GM19463 (cell line): ENCODE results near the gene MOK.

Experiments used
- ATAC-seq: cut with Tn5 transposase; IDR thresholded peaks from one replicate; pipeline ENCODE4 v1.9.1; 2021; ENCODE audit warnings: mild to moderate bottlenecking, moderate library complexity; ENCODE audit not compliant: unreplicated experiment

The MOK gene

DNA sequence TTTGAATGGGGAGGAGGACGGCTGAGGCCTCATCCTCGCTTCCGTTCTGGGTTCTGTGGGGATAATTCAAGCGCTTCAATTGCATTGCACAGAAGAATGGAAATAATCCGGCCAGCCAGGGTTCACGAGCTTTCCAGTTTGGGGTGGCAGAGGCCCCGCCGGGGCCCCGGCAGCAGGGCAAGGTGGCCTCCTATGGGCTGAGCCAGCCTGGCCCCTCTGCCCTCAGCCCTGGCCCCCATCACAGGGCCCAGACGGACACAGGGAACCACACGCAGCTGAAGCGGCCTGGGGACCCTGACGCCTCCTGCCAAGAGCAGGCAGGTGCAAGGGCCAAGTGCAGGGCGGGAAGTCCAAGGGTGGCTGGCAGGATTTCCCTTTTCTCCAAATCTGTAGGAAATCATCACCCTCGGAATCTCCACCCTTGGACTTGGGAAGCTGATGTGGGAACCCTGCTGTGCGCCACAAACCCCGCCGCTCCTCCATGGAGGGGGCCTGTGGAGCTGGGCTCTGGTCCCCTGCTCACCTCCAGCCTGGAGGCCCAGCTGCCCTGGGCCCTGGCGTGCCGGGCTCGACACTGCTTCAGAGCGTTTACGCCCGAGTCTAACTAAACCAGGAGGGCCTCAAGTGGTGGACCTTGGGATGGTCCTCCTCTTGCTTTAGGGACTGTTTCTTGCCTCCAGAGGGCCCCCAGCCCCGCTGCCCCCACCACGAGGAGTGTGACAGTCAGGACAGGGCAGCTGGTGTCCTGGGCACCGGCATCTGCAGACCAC is 78.4 kb downstream of the MOK start:
- no peak for ATAC-seq

GRCh38 chr14:102225936-102226335 is 79.0 kb downstream of the MOK start:
- no peak for ATAC-seq

DNA sequence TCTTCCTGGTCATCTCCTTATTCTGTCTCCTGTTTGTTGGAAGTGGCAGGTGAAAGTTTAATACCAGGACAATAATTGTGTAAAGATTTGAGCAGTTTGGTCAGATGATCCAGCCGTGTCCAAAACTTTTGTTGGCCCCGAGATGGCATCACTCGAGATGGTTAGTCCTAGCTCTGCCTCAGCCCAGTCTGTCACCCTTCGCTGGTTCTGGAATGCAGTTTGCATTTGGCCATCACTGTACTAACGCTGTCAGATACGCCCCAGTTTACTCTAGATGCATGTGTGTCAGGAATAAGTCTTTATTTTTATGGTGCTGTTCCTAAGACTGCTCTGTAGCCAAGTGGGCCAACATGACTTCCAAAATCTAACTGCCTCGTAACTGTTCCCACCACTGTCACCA is 79.6 kb downstream of the MOK start:
- ATAC-seq, result no peak

DNA sequence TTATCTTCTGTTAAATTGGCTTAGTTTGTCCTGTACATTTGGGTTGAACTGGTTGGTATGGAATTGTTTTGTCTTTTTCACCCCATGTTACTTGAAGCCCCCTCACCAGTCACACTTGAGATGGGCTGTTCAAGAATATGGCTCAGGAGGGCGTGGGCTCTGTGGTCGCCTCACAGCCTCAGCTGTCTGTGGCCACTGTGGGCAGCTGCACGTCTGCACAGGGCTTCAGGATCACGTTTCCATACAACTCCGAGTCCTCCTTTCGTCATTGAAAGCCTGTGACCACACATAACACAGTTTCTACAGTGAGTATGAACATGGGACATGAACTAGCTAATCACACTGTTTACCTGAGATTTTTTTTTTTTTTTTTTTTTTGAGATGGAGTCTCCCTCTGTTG is 81.3 kb downstream of the MOK start:
- no peak for ATAC-seq

GRCh38 chr14:102222751-102223150 is 82.2 kb downstream of the MOK start:
- ATAC-seq, result no peak

GRCh38 chr14:102222009-102222575 is 82.9 kb downstream of the MOK start:
- ATAC-seq, result no peak

GRCh38 chr14:102221026-102221425 is 83.9 kb downstream of the MOK start:
- ATAC-seq, result no peak

GRCh38 chr14:102220031-102220430 is 84.9 kb downstream of the MOK start:
- ATAC-seq, result peak; percentile 94

- no peak for ATAC-seq
Observed at GRCh38 chr14:102219316-102219715, 85.6 kb downstream of the MOK start.

GRCh38 chr14:102218688-102219087 is 86.3 kb downstream of the MOK start:
- no peak for ATAC-seq

DNA sequence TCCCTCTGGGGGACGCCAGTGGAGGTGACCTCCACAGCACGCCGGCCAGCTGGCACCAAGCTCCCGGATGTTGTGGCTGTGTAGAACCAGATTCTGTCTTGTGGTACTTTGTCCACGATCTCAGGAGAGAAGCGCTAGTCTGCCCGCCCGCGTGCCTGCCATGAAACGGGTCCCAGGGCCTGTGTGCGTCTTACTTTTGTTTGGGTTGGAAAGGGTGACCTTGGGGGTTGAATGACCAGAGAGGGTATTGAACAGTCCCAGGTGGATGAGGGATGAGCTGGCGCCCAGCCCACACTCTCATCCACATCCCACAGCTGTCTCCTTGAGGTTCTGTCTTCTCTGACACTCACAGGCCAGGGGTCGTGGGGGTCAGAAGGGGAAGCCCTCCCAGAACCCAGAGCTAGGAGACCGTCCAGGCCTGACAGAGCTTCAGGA is 87.0 kb downstream of the MOK start:
- no peak for ATAC-seq

DNA sequence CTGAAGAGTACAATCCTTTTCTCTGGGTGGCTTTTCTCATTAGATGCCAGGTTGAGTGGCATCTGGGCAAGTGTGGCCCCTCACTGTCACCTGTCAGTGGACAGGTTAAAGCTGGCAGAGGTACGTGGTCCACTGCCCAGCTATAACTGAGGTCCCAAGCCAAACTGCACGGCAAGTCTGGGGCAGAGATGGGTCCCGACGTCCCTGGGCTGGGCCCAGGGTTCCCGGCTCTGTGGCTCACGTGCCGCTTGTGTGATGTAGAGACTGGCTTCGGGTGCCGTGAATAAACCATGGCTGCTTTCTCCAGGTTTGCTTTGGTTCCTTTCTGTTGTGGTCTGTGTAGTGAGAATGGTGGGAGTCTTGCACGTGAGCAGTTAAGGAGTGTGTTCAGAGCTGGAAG is 87.6 kb downstream of the MOK start:
- ATAC-seq, result no peak

DNA sequence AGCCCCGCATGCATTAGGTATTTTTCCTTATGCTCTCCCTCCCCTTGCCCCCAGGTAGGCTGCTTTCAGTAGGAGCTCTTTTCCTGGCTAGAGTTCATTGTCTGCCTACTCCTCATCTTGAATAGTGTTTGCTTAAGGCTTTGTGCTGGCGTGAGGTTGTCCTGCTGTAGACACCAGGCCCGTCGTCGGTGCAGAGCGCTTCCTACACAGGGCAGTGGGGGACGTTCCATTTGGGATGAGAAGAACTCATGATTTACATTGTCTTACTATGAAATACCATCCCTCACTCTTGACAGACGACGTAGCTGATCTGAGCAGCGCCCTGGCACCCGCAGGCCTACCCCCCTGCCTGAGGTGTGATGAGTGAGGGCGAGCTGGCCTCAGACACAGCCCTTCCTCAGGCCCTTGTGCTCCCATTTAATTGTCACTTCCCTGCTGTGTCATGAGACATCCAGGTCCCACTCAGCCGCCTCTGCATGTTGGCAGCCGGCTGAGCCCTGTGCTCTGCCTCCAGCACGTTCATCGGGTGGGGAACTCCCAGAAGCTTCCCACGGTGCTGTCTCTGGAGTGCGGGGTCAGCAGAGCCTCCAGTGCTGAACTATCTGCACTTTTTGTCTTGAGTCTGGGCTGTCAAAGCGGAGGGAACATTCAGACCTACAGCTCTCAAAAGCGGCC is 89.3 kb downstream of the MOK start:
- ATAC-seq, result no peak

DNA sequence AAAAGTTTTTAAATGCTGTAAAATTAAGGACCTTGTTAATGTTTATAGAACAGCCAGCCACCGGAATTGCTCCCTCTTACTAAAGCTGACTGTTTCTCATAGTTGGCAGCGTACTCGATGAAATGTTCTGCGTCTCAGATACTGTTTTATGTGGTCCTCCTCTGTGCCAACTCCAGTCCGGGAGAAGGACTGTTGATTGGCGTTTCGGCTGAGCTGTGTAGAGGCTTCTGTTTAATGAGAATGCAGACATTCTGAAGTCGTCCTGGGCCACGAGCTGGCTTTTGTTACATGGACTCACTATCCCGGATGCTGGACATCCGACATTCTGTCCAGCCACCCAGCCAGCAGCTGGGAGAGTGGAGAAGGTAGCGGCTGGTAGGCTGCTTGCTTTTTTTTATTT is 89.9 kb downstream of the MOK start:
- ATAC-seq, result no peak

GRCh38 chr14:102213984-102214658 is 90.8 kb downstream of the MOK start:
- ATAC-seq, result no peak

DNA sequence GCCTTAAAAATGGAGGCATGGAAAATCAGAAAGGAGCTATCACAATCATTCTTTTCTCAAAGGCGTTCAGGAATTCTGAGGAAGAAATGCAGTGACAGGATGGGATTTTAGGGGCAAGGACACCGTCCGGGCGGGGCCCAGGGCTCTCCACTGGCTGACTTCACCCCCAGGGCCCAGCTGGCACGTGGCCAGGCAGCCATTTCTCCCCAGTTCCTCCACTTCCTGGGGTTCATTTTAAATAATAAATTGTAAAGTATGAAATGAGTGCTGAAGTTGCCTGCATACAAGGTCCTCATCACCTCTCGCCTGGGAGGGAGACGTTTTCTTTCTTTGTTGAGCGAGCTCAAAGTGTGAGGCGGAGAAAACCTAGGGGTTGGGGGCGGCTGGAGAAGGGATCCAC is 91.5 kb downstream of the MOK start:
- ATAC-seq, result no peak

- no peak for ATAC-seq
Observed at GRCh38 chr14:102212845-102213244, 92.1 kb downstream of the MOK start.

- no peak for ATAC-seq
Observed at GRCh38 chr14:102212356-102212755, 92.6 kb downstream of the MOK start.

GRCh38 chr14:102211240-102211639 is 93.7 kb downstream of the MOK start:
- ATAC-seq, result no peak

GRCh38 chr14:102210421-102211042 is 94.4 kb downstream of the MOK start:
- no peak for ATAC-seq
